T-helper 1 cell treated with Interleukin-12 subunit alpha and Interleukin-12 subunit beta and Interleukin-4 antibody, amounts not matched to agents 30 ng/mL and 1 ng/mL, for 36 hours (primary cell): ENCODE results near the gene IPPK. TPM values are rescaled to one million over a fixed set of nuclear protein-coding genes. Genes with fewer than 3 reads are reported as not detected.

Source experiments
- intact Hi-C: fragments of 100-400 bp; cut with micrococcal nuclease; formaldehyde crosslinking; loops from one replicate; pipeline ENCODE4 v1.15.1; 2024
- total RNA-seq: library from RNA; stranded (reverse); gene quantifications from 2 replicates; pipeline ENCODE4 v1.2.3, GENCODE V29; 2022

The IPPK gene
- total RNA-seq, 1 donor from 2014 or later, result 17.5 TPM

- intact Hi-C loops, result no loop called here
Observed at GRCh38 chr9:92617195-92617813, 52.6 kb downstream of the IPPK start.

GRCh38 chr9:92616655-92617111 is 53.2 kb downstream of the IPPK start:
- intact Hi-C loops, result no loop called here

GRCh38 chr9:92616199-92616641 is 53.7 kb downstream of the IPPK start:
- intact Hi-C loops, result no loop called here

GRCh38 chr9:92615790-92616189 is 54.1 kb downstream of the IPPK start:
- intact Hi-C loops, result no loop called here

GRCh38 chr9:92614763-92615461 is 55.0 kb downstream of the IPPK start:
- intact Hi-C loops, result no loop called here

- intact Hi-C loops, result no loop called here
Observed at GRCh38 chr9:92614123-92614510, 55.8 kb downstream of the IPPK start.

GRCh38 chr9:92613268-92614122 is 56.4 kb downstream of the IPPK start:
- intact Hi-C loops, result no loop called here

- intact Hi-C loops, result no loop called here
Observed at GRCh38 chr9:92612816-92613215, 57.1 kb downstream of the IPPK start.

- intact Hi-C loops, result no loop called here
Observed at GRCh38 chr9:92612292-92612691, 57.6 kb downstream of the IPPK start.

GRCh38 chr9:92611621-92612285 is 58.2 kb downstream of the IPPK start:
- intact Hi-C loops, result no loop called here

- intact Hi-C loops, result no loop called here
Observed at GRCh38 chr9:92610470-92611420, 59.2 kb downstream of the IPPK start.

- intact Hi-C loops, result no loop called here
Observed at GRCh38 chr9:92608909-92609445, 61.0 kb downstream of the IPPK start.

GRCh38 chr9:92608241-92608908 is 61.6 kb downstream of the IPPK start:
- intact Hi-C loops, result no loop called here

- intact Hi-C loops, result no loop called here
Observed at GRCh38 chr9:92607773-92608172, 62.2 kb downstream of the IPPK start.

GRCh38 chr9:92607088-92607487 is 62.8 kb downstream of the IPPK start:
- intact Hi-C loops, result no loop called here

GRCh38 chr9:92605224-92605623 is 64.7 kb downstream of the IPPK start:
- intact Hi-C loops, result no loop called here

- intact Hi-C loops, result no loop called here
Observed at GRCh38 chr9:92603990-92604389, 65.9 kb downstream of the IPPK start.

- intact Hi-C loops, result no loop called here
Observed at GRCh38 chr9:92603100-92603499, 66.8 kb downstream of the IPPK start.

GRCh38 chr9:92602413-92602812 is 67.5 kb downstream of the IPPK start:
- intact Hi-C loops, result no loop called here

GRCh38 chr9:92601451-92601850 is 68.5 kb downstream of the IPPK start:
- intact Hi-C loops, result no loop called here
